KMS-11 (cell line): ENCODE measurements around the gene TLX2.
A peak's percentile ranks its signal among the peaks of the same experiment; 100 is the strongest.

Source experiments
- H2AFZ ChIP-seq: fragments of 200-600 bp; sonication (generic); 2 replicates; pipeline ENCODE4 v1.6.1; 2016; ENCODE audit warnings: antibody characterized with exemption, mixed run types, low read depth
- H3K27ac ChIP-seq: fragments of 200-600 bp; sonication (generic); 2 replicates; pipeline ENCODE4 v1.6.1; 2016; ENCODE audit warnings: mild to moderate bottlenecking, mixed run types
- H3K27me3 ChIP-seq: fragments of 200-600 bp; sonication (generic); 2 replicates; pipeline ENCODE4 v1.6.1; 2017; ENCODE audit warnings: mild to moderate bottlenecking, low read depth, mixed run types, moderate library complexity; ENCODE audit not compliant: insufficient read depth
- H3K36me3 ChIP-seq: fragments of 200-600 bp; sonication (generic); 2 replicates; pipeline ENCODE4 v1.6.1; 2017; ENCODE audit warnings: mild to moderate bottlenecking, mixed run types; ENCODE audit not compliant: insufficient read depth
- H3K4me1 ChIP-seq: fragments of 200-600 bp; sonication (generic); 2 replicates; pipeline ENCODE4 v1.6.1; 2016; ENCODE audit warnings: mild to moderate bottlenecking, low read depth, mixed run types; ENCODE audit not compliant: poor library complexity, severe bottlenecking
- H3K4me2 ChIP-seq: fragments of 200-600 bp; sonication (generic); 2 replicates; pipeline ENCODE4 v1.7.0; 2016; ENCODE audit warnings: mild to moderate bottlenecking, mixed run types
- H3K4me3 ChIP-seq: fragments of 200-600 bp; sonication (generic); IDR thresholded peaks from 2 replicates; pipeline ENCODE4 v1.6.1; 2017; ENCODE audit warnings: low read depth, low read length, mixed read lengths; ENCODE audit not compliant: insufficient read depth
- H3K79me2 ChIP-seq: fragments of 200-600 bp; sonication (generic); 2 replicates; pipeline ENCODE4 v1.6.1; 2016; ENCODE audit warnings: low read depth, mixed run types; ENCODE audit not compliant: insufficient read depth
- H3K9ac ChIP-seq: fragments of 200-600 bp; sonication (generic); 2 replicates; pipeline ENCODE4 v1.6.1; 2016; ENCODE audit warnings: mild to moderate bottlenecking, mixed run types
- H4K20me1 ChIP-seq: fragments of 200-600 bp; sonication (generic); 2 replicates; pipeline ENCODE4 v1.6.1; 2016; ENCODE audit warnings: mild to moderate bottlenecking, mixed run types; ENCODE audit not compliant: insufficient read depth
- TF ChIP-seq, protein P1 (sequence below): fragments of 200-600 bp; sonication (generic); conservative IDR thresholded peaks from 2 replicates; pipeline ENCODE4 v1.6.1; 2017; ENCODE audit warnings: low read depth, mild to moderate bottlenecking, antibody characterized with exemption, low read length, moderate library complexity, mixed read lengths

TLX2 gene

GRCh38 chr2:74548900-74549826 is 34.9 kb downstream of the TLX2 start:
- Histone ChIP-seq H3K9ac (no peak overlapping the region), H4K20me1 (no peaks in the 10 kb centered on the region), H2AFZ (peak overlapping the region; percentile 23), H3K27me3 (peaks cover 19% of the 10 kb centered on the region; the same call in 1 of the 2 replicates), H3K36me3 (no peaks in the 10 kb centered on the region), H3K79me2 (no peaks in the 10 kb centered on the region), H3K4me2 (no peak overlapping the region; the same call in 1 of the 2 replicates), H3K4me1 (peaks cover 8% of the 10 kb centered on the region), H3K27ac (no peak overlapping the region), H3K4me3 (no peak overlapping the region)
- TF ChIP-seq, protein P1, sequence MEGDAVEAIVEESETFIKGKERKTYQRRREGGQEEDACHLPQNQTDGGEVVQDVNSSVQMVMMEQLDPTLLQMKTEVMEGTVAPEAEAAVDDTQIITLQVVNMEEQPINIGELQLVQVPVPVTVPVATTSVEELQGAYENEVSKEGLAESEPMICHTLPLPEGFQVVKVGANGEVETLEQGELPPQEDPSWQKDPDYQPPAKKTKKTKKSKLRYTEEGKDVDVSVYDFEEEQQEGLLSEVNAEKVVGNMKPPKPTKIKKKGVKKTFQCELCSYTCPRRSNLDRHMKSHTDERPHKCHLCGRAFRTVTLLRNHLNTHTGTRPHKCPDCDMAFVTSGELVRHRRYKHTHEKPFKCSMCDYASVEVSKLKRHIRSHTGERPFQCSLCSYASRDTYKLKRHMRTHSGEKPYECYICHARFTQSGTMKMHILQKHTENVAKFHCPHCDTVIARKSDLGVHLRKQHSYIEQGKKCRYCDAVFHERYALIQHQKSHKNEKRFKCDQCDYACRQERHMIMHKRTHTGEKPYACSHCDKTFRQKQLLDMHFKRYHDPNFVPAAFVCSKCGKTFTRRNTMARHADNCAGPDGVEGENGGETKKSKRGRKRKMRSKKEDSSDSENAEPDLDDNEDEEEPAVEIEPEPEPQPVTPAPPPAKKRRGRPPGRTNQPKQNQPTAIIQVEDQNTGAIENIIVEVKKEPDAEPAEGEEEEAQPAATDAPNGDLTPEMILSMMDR = no peak

DNA sequence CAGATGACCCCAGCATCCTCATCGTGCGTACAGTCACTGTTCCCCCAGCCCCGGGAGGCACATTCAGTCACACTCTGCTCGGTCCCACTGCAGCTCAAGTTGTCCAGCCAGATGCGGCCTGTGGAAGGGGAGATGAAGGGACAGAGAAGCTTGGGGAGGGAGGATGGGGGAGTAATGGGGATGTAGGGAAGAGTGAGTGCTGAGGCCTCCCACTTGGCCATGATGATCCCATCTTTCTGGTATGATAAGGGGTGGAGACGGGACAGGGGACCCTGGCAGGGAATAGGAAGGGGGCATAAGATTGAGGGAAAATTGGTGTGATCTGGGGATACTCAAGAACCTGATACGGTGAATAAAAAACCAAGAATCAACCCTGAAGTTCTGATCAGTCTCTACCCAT is 36.0 kb downstream of the TLX2 start:
- Histone ChIP-seq H3K4me3 (no peak overlapping the region), H3K4me2 (no peak overlapping the region), H2AFZ (no peak overlapping the region), H3K27me3 (peaks cover 19% of the 10 kb centered on the region; the same call in 1 of the 2 replicates), H3K27ac (no peak overlapping the region), H3K79me2 (no peaks in the 10 kb centered on the region), H3K36me3 (no peaks in the 10 kb centered on the region), H3K4me1 (peaks cover 10% of the 10 kb centered on the region), H4K20me1 (no peaks in the 10 kb centered on the region), H3K9ac (no peak overlapping the region)
- TF ChIP-seq, protein P1 = no peak

DNA sequence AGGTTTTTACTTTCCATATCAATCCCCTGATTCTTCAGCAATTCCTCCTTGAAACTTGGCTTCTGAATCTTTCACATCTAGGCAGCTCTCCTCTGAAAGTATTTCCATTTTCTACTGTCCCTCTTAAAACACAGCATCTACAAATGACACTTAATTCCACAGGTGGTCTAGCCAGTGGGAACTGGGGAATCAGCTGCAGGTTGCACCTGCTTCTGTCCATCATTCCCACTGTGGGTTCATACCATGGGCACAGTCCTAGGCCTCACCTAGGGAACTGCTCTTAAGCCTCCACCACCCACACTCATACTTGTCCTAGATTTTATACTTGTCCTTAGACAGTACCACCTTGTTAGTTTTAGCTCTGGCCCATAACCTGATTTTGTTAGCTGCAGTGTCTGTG is 37.3 kb downstream of the TLX2 start:
- TF ChIP-seq, protein P1 = no peak
- Histone ChIP-seq H3K36me3 (no peaks in the 10 kb centered on the region), H3K79me2 (no peaks in the 10 kb centered on the region), H2AFZ (no peak overlapping the region), H4K20me1 (no peaks in the 10 kb centered on the region), H3K27ac (no peak overlapping the region), H3K4me2 (no peak overlapping the region), H3K4me1 (peaks cover 13% of the 10 kb centered on the region), H3K9ac (no peak overlapping the region), H3K27me3 (peaks cover 19% of the 10 kb centered on the region; the same call in 1 of the 2 replicates), H3K4me3 (no peak overlapping the region)

DNA sequence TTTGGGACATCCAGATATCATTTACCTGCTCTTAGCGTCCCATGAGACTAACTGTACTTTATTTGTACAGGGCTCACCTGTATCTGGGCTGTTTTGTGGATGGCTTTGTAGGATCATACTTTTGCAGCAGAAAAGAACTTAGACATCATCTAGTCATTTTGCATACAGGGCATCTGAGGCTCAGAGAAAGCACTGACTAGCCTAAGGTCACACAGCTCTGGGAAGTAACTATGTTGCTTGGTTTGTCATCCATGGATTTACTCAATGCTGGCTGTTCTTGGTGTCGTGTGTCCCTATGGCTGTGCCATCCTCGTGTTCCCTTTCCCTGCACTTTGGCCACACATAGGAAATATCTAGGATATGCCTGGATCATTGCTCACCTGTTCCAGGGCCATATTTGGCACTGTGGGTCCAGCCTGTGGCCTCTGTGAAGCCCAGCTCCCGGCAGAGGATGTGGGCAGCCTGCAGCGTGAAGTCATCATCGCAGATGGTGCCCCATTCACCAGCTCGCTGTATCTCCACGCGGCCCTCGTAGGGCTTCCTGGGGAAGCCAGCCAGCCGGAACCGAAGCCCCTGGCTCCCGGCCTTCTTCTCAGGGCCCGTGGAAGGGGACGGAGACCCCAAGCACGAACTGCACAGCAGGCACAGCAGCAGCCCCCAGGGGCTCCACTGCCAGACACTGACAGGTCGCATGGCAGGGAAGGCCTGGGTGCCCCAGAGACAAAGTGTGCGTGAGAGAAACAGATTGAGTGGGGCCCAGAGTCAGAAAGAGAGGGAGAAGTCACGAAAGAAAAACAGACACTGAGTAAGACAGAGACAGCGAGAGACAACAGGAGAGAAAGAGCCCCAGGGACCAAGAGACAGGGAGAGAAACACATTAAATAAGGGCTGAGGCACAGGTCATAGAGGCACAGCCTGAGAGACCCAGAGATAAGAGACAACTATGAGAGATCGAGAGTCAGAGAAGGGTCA is 38.0 kb downstream of the TLX2 start:
- Histone ChIP-seq H3K9ac (no peak overlapping the region), H3K27ac (no peak overlapping the region), H3K27me3 (peaks cover 16% of the 10 kb centered on the region; the same call in 1 of the 2 replicates), H3K4me3 (no peak overlapping the region), H3K4me1 (peaks cover 13% of the 10 kb centered on the region), H3K4me2 (no peak overlapping the region), H2AFZ (no peak overlapping the region), H3K36me3 (no peaks in the 10 kb centered on the region), H3K79me2 (no peaks in the 10 kb centered on the region), H4K20me1 (no peaks in the 10 kb centered on the region)
- TF ChIP-seq, protein P1 = no peak
